OCI-LY1 (cell line): ENCODE data around the gene TUSC1.

Source experiments
- EZH2 ChIP-seq: fragments of 200-600 bp; sonication (generic), shearing (Covaris generic); IDR thresholded peaks from 2 replicates; pipeline ENCODE4 v1.8.0; 2017; ENCODE audit warnings: borderline replicate concordance, mixed run types, mild to moderate bottlenecking, antibody characterized with exemption, low read length, moderate library complexity, mixed read lengths
- TF ChIP-seq, protein P1 (sequence below): fragments of 200-600 bp; sonication (generic), shearing (Covaris generic); IDR thresholded peaks from 2 replicates; pipeline ENCODE4 v1.5.1; 2017; ENCODE audit warnings: mild to moderate bottlenecking, antibody characterized with exemption, low read length, moderate library complexity, mixed read lengths

DNA sequence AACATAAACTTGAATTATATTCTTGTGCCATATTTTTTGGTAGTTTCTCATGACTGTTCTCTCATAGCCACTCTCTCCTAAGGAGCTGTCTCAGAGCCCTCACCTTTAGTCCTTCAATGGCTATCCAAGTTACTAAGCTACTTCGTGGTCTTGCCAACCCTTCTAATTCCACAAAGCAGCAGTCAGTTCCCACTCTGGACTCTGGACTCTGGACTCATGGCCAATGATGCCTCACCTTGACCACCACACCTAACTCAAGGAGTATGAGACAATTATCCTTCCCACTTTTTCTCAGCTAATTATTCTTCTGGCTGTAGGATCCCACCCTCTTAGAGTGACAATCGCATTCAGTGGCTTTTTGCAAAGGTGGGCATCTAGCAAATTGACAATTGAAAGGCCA, 42.2 kb downstream of the TUSC1 start:
- TF ChIP-seq, protein P1, sequence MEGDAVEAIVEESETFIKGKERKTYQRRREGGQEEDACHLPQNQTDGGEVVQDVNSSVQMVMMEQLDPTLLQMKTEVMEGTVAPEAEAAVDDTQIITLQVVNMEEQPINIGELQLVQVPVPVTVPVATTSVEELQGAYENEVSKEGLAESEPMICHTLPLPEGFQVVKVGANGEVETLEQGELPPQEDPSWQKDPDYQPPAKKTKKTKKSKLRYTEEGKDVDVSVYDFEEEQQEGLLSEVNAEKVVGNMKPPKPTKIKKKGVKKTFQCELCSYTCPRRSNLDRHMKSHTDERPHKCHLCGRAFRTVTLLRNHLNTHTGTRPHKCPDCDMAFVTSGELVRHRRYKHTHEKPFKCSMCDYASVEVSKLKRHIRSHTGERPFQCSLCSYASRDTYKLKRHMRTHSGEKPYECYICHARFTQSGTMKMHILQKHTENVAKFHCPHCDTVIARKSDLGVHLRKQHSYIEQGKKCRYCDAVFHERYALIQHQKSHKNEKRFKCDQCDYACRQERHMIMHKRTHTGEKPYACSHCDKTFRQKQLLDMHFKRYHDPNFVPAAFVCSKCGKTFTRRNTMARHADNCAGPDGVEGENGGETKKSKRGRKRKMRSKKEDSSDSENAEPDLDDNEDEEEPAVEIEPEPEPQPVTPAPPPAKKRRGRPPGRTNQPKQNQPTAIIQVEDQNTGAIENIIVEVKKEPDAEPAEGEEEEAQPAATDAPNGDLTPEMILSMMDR: no peak
- no peak for TF ChIP-seq EZH2
